Activated B cell treated with CpG ODN at 0.5 μM for 24 hours (primary cell): ENCODE data around the gene NCS1. TPM values are rescaled to one million over a fixed set of nuclear protein-coding genes. Genes with fewer than 3 reads are reported as not detected.

Experiments used
- ATAC-seq: fragments of 200-7000 bp; cut with Tn5 transposase; one replicate; pipeline ENCODE4 v1.10.0; 2021; ENCODE audit warnings: low read depth, mild to moderate bottlenecking, moderate library complexity
- CTCF ChIA-PET: fragments of 350-600 bp; sonication (Branson Sonifier 250); formaldehyde crosslinking; loops from one replicate; lab custom pipeline; 2021; ENCODE audit warnings: antibody characterized with exemption; lab: Charles Lee
- POLR2A ChIA-PET: fragments of 350-600 bp; sonication (Branson Sonifier 250); formaldehyde crosslinking; loops from one replicate; lab custom pipeline; 2021; ENCODE audit warnings: antibody characterized with exemption; lab: Charles Lee
- DNase-seq: peaks from one replicate; pipeline ENCODE4 v3.0.0; 2022
- H3K27ac Mint-ChIP-seq: one replicate; pipeline ENCODE4 v1.8.0; 2020; ENCODE audit warnings: mixed read lengths
- H3K27me3 Mint-ChIP-seq: one replicate; pipeline ENCODE4 v1.8.0; 2021; ENCODE audit warnings: mixed read lengths
- H3K36me3 Mint-ChIP-seq: one replicate; pipeline ENCODE4 v1.8.0; 2021; ENCODE audit warnings: low read depth, mixed read lengths
- H3K4me1 Mint-ChIP-seq: one replicate; pipeline ENCODE4 v1.8.0; 2021; ENCODE audit warnings: mixed read lengths
- H3K4me3 Mint-ChIP-seq: one replicate; pipeline ENCODE4 v1.8.0; 2020; ENCODE audit warnings: mild to moderate bottlenecking, mixed read lengths
- H3K9me3 Mint-ChIP-seq: one replicate; pipeline ENCODE4 v1.8.0; 2020; ENCODE audit warnings: mixed read lengths
- CTCF ChIP-seq: fragments of 200-600 bp; IDR thresholded peaks from one replicate; pipeline ENCODE4 v1.8.0; 2022; ENCODE audit warnings: antibody characterized with exemption, mild to moderate bottlenecking
- intact Hi-C: fragments of 100-400 bp; cut with micrococcal nuclease; formaldehyde crosslinking; loops from one replicate; pipeline ENCODE4 v1.15.1; 2024
- total RNA-seq: library from RNA; stranded (reverse); gene quantifications from 2 replicates; pipeline ENCODE4 v1.2.3, GENCODE V29; 2022

The NCS1 gene
- total RNA-seq, 1 donor from 2014 or later: 0.24 TPM

- intact Hi-C loops: no loop called here
- no peaks in the 10 kb centered on the region for H3K9me3 Mint-ChIP-seq
- DNase-seq (no peak), ATAC-seq (no peak)
- H3K4me1 Mint-ChIP-seq: no peaks in the 10 kb centered on the region
- no peak overlapping the region for H3K4me3 Mint-ChIP-seq
- H3K27me3 Mint-ChIP-seq: peaks cover 4% of the 10 kb centered on the region
- no peak overlapping the region for H3K27ac Mint-ChIP-seq
- CTCF ChIA-PET: no interaction called here
- no peaks in the 10 kb centered on the region for H3K36me3 Mint-ChIP-seq
- TF ChIP-seq CTCF: no peak
- POLR2A ChIA-PET: no interaction called here
Observed at GRCh38 chr9:130215341-130216119, 43.3 kb downstream of the NCS1 start.

GRCh38 chr9:130217838-130218237, 45.6 kb downstream of the NCS1 start:
- Mint-ChIP-seq H3K27ac (no peak overlapping the region), H3K9me3 (no peaks in the 10 kb centered on the region), H3K4me3 (no peak overlapping the region), H3K4me1 (no peaks in the 10 kb centered on the region), H3K36me3 (no peaks in the 10 kb centered on the region), H3K27me3 (no peaks in the 10 kb centered on the region)
- TF ChIP-seq CTCF: no peak
- POLR2A ChIA-PET: no interaction called here
- intact Hi-C loops: no loop called here
- DNase-seq (no peak), ATAC-seq (no peak)
- CTCF ChIA-PET: no interaction called here

GRCh38 chr9:130219661-130220096, 47.5 kb downstream of the NCS1 start:
- ATAC-seq (no peak), DNase-seq (no peak)
- CTCF ChIA-PET: no interaction called here
- no peaks in the 10 kb centered on the region for H3K27me3 Mint-ChIP-seq
- no peaks in the 10 kb centered on the region for H3K4me1 Mint-ChIP-seq
- intact Hi-C loops: no loop called here
- no peaks in the 10 kb centered on the region for H3K36me3 Mint-ChIP-seq
- H3K27ac Mint-ChIP-seq: no peak overlapping the region
- H3K4me3 Mint-ChIP-seq: no peak overlapping the region
- no peak for TF ChIP-seq CTCF
- H3K9me3 Mint-ChIP-seq: no peaks in the 10 kb centered on the region
- POLR2A ChIA-PET: no interaction called here

- H3K4me3 Mint-ChIP-seq: no peak overlapping the region
- H3K4me1 Mint-ChIP-seq: no peaks in the 10 kb centered on the region
- no peak overlapping the region for H3K27ac Mint-ChIP-seq
- ATAC-seq (no peak), DNase-seq (no peak)
- no peaks in the 10 kb centered on the region for H3K27me3 Mint-ChIP-seq
- no peaks in the 10 kb centered on the region for H3K9me3 Mint-ChIP-seq
- CTCF ChIA-PET: no interaction called here
- intact Hi-C loops: no loop called here
- H3K36me3 Mint-ChIP-seq: no peaks in the 10 kb centered on the region
- no peak for TF ChIP-seq CTCF
- POLR2A ChIA-PET: no interaction called here
Observed at GRCh38 chr9:130220352-130220751, 48.1 kb downstream of the NCS1 start.

- Mint-ChIP-seq H3K36me3 (no peaks in the 10 kb centered on the region), H3K9me3 (peaks cover 9% of the 10 kb centered on the region), H3K27me3 (no peaks in the 10 kb centered on the region), H3K4me3 (no peak overlapping the region), H3K27ac (no peak overlapping the region), H3K4me1 (no peaks in the 10 kb centered on the region)
- ATAC-seq: no peak
- DNase-seq: no peak
- ChIA-PET POLR2A (no interaction called here), CTCF (no interaction called here)
- intact Hi-C loops: no loop called here
- no peak for TF ChIP-seq CTCF
Observed at GRCh38 chr9:130222833-130223232, 50.6 kb downstream of the NCS1 start.
